NCI-H146 treated with DMSO at 0.1 percent for 48 hours (cell line): Measurements from ENCODE around the gene TRIM38.
"Not testable (repeated sequence)": the region's sequence is repeated elsewhere in the genome, so short reads cannot be mapped to it uniquely, and the experiment has no call there.

Experiments used
- DNase-seq: peaks from one replicate; lab custom pipeline; 2025; ENCODE audit not compliant: unreplicated experiment; lab: John Stamatoyannopoulos, UW

Gene TRIM38

DNA sequence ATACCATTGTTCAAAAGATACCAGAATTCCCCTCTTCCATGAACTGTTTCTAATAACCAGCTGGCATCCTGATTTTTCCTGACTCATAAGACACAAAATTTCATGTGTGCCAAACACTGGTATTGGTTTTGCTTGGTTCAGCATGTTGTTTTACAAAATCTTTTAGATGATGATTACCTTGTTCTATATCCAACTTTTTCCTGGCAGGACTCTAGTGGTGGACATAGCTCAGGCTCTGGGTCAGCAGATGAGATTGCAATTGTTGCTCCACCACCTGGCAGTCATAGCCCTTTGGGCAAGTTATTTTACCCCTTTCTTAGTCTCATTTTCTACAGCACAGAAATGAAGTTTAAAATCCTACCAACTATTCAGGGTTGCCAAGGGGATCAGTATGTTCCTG lies 6.2 kb downstream of the TRIM38 start:
- no peak for DNase-seq

GRCh38 chr6:25971187-25971821 lies 8.7 kb downstream of the TRIM38 start:
- DNase-seq = no peak

DNA sequence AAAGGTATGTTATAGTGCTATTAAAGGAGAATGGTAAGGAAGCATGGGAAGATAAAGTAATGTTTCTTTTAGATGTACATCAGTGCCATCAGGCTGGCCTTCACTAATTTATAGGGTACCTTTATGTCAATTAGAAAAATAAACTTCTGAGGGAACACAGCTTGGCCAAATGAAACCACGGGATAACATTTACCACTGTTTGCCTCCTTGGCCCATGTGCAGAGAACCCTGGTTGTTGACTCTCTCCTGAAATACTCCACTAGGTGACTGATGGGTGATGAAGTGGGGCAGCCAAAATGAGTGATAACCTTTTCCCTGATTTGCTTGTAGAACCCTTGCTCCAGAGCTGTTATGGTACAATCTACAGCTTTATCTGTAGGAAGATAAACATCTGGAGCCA lies 9.5 kb downstream of the TRIM38 start:
- DNase-seq = no peak

GRCh38 chr6:25972902-25973301 lies 10.3 kb downstream of the TRIM38 start:
- no peak for DNase-seq

- DNase-seq = no peak
Observed at GRCh38 chr6:25973923-25974555, 11.4 kb downstream of the TRIM38 start.

DNA sequence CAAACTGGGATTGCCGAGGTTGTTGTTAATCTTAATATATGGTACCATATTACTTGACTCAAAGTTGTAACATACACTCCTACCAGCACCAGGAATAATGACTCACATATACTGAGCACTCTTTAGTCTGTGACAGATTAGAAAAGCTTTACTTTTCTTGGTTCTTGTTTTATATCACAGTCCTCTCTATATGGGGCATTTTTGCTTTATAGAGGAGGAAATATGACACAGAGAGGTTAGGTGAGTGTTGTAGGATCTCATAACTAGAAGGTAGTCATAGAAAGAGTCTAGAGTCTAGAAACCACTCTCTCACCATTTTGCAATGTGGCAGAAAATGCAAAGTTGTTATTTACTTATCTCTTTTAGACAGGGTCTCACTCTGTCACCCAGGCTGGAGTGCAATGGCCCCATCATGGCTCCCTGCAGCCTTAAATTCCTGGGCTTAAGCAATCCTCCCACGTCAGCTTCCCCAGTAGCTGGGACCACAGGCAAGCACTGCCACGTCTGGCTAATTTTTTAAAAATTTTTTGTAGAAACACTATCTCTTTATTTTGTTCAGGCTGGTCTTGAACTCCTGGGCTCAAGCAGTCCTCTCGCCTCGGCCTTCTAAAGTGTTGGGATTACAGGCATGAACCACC lies 13.4 kb downstream of the TRIM38 start:
- DNase-seq = no peak

DNA sequence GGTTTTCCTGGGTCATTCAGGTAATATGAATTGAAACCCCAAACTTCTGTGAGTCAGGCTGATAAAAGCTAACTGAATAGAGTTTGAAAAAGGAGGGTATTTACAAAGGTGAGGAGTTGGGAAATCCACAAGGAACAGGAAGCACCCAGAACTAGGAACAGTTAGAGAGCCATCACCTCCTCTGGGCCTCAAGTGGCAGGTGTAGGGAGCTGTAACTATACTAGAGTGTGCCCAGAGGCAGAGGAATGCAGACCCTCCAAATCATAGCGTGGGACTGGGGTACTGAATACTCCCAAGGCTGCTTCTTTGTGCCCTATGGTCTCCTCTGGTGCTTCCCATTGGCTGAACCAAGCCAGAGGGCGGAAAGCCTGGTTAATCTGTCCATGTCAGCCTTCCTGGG lies 18.3 kb downstream of the TRIM38 start:
- DNase-seq = no peak

DNA sequence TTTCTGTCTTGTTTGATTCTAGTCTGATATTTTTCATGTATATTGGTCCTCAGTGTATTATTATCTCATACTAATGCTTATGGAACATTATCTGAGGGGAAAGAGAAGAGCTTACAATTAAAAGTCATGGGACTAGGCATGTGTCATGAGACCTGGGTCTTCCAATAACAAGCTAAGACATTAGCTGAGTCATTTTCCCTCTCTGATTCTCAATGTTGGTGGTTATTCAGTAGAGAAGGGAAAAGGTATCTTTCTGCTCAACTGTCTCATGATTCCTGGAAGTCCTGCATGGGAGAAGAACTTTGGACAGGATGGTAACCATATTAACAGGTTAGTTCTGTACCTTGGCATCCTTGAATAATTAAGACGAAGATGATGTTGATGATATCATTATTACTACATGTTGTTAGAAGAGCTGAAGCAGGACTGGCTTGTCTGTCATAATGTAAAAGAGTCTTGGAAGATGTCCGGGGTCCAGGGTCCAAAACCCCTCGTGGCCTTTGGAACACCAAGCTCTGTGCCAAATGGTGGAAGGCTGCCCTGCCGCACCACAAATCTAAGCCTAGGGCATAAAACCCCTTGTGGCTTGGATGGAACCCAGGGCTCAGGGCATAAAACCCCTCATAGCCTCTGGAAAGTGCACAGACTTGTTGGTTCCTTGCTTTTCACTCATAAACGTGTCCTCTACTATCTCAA lies 19.1 kb downstream of the TRIM38 start:
- DNase-seq = no peak

GRCh38 chr6:25984265-25984664 lies 21.7 kb downstream of the TRIM38 start:
- DNase-seq = no peak

DNA sequence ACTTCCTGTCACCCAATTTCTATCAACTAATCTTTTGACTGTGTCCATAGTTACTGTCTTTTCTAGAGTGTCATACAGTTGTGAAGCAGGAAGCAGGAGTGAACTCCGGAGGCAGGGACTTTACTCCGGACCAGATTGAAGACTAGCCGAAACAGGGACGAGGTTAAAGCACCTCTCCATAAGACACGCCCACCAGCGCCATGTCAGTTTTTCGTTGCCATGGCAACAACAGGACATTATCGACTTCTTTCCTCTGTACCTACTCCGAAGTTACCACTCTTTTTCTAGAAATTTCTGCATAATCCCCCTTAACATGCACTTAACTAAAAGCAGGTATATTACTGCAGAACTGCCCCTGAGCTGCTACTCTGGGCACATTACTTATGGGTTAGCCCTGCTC lies 25.2 kb downstream of the TRIM38 start:
- no peak for DNase-seq

GRCh38 chr6:25990172-25990873 lies 27.7 kb downstream of the TRIM38 start:
- DNase-seq = no peak

GRCh38 chr6:25991785-25992412 lies 29.3 kb downstream of the TRIM38 start:
- peak; percentile 65 for DNase-seq

DNA sequence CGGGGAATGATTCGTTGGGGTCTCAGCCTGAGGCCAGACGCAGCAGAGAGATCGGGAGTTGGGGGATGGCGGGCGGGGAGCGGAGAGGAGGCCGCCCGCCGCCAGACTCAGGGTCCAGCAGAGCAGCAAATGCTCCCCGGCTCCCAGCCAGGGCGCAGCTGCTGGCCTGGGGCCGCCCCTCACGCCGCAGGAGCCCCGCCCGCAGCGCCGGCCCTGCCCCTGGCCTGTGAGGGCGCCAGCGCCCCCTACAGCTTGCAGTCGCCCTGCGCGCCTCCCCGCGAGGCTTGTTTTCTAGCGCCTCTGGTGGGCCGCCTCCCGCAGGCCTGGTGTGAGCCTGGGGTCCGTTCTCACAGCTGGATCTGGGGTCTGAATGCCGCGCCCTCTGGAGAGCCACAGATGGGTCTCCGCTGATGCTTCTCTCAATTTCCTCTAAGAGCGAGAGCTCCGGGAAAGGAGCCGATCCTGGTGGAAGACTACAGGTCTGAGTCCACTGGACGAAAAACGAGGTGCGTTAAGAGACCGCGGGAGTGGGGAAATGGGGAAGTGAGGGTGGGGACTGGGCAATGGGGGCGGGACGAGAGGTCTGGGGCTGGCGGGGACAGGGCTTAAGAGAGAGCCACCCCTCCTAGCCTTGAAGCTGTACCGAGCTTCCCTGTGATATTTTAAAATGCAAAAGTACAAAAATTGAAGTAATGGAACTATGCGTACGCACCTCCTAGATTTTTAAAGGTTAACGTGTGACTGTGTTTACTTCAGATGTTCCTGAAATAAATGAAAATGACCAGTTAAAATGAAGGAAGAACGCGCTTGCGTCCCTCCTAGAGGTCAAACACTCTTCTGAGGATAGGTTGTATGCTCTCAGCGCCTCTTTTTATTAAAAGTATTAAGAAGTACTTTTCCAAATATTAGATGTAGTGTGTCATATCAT lies 30.1 kb downstream of the TRIM38 start:
- peak; percentile 86 for DNase-seq

- DNase-seq = not testable (repeated sequence)
Observed at GRCh38 chr6:25993341-25993684, 30.7 kb downstream of the TRIM38 start.

DNA sequence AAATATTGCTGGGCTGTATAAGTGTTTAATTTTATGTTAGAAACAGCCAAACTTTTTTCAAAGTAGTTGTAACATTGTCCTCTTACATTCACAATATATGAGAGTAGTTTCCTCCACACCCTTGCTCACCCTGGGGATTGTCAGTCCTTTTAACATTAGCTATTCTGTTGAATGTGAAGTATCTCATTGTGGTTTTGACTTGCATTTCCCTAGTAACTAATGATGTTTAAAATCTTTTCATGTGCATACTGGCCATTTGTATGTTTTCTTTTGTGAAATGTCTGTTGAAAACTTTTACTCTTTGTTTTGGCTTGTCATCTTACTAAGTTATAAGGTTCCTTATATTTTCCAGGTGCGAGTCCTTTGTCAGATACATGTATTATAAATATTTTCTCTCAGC lies 32.9 kb downstream of the TRIM38 start:
- no peak for DNase-seq

DNA sequence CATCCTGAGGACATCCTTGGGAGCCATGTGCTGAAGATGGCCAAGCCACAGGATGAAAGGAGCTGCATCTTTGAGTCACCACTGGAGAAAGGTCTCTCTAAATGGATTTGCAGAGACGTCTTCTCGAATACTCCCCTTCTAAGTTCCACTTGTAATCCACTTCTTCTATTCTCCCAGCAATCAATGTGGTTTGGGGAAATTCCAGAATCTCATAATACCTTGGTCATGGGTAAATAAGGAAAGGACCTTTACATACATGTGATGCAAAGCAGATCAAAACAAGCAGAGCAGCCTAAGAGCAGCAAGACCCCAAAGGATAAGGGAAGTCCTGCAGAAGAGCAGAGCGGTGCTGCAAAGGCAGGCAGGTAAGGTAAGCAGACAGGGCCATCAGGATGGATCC lies 35.3 kb downstream of the TRIM38 start:
- no peak for DNase-seq

DNA sequence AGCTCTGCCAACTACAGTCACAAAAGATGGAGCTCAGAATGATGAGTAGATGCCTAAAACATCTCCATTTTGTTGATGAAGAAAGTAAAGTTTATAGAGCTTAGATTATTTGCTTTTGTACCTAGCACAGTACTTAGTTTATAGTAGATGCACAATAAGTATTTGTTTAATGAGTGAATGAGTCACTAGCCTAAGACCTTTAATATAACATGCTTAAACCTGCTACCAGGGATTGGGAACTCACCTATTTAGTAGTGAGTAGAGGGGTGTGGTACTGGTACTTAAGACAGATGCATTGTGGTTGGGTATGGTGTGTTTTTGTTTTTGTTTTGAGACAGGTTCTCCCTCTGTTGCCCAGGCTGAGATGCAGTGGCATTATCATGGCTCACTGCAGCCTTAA lies 35.8 kb downstream of the TRIM38 start:
- DNase-seq = no peak

- DNase-seq = not testable (repeated sequence)
Observed at GRCh38 chr6:25999225-25999624, 36.6 kb downstream of the TRIM38 start.

DNA sequence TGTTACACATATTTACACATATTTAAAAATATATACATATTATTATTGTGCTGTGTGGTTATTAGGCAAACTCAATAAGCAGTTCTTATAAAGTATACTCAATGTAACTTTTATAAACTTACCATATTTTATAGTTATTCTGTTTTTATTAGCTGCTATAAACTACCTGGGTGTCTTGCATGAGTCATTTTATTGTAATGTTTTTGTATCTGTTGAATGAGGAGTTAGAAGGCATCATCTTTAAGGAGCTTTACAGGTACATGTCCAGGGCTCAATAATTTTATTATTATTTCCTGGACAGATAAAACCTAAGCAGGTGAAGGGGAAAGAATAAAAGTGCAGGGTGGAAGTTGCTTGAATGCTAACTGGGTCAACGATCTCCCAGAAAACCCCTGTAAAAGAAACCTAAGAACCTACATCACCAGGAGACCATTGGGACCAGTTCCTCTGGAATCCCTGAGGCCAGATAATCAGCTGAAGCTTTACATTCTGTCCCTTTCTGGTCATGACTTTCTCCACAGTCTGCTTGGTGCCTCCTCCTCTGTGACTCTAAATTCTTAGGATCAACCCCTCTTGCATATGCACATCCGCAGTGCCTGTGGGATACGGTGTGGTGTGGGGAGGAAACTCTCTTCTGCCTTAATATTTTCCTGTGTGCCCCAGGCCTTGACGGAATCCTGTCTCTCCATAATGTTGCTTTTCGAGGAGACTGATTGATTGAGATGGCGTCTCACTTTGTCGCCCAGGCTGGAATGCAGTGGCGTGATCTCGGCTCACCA lies 38.0 kb downstream of the TRIM38 start:
- no peak for DNase-seq
